Brain microvascular endothelial cell (primary cell): ENCODE data around the gene TMEM131L.
"Not testable (repeated sequence)": the region's sequence is repeated elsewhere in the genome, so short reads cannot be mapped to it uniquely, and the experiment has no call there.

Experiments
- DNase-seq: peaks from one replicate; pipeline ENCODE4 v3.0.0-alpha.2; 2020
- H3K27ac ChIP-seq: fragments of 250-450 bp; sonication (Bioruptor Pico); 2 replicates; pipeline ENCODE4 v1.5.1; 2020; ENCODE audit warnings: mild to moderate bottlenecking, moderate library complexity
- H3K27me3 ChIP-seq: fragments of 250-450 bp; sonication (Bioruptor Pico); replicated peaks from 2 replicates; pipeline ENCODE4 v1.5.1; 2020; ENCODE audit warnings: mild to moderate bottlenecking
- H3K36me3 ChIP-seq: fragments of 250-450 bp; sonication (Bioruptor Pico); replicated peaks from 2 replicates; pipeline ENCODE4 v1.5.1; 2020; ENCODE audit warnings: mild to moderate bottlenecking
- H3K4me3 ChIP-seq: 2 replicates; pipeline ENCODE4 v1.5.1; 2011; ENCODE audit warnings: low read depth, mild to moderate bottlenecking, control low read depth, low read length, moderate library complexity
- CTCF ChIP-seq: IDR thresholded peaks from 2 replicates; pipeline ENCODE4 v1.5.1; 2011; ENCODE audit warnings: low read depth, mild to moderate bottlenecking, moderate library complexity, low read length, control low read depth, inconsistent platforms; ENCODE audit errors: missing control alignments
- in situ Hi-C: cut with HindIII; loops from 2 replicates; pipeline ENCODE4 v1.10.0; 2017; ENCODE audit warnings: low sequenced_read_pairs, low pct_ligation_motif_present

The TMEM131L gene

GRCh38 chr4:153655928-153656327, 189.8 kb downstream of the TMEM131L start:
- in situ Hi-C loops: no loop called here
- no peak for DNase-seq
- no peak overlapping the region for H3K27ac ChIP-seq
- no peak for TF ChIP-seq CTCF
- H3K27me3 ChIP-seq: no peaks in the 10 kb centered on the region
- no peaks in the 10 kb centered on the region for H3K36me3 ChIP-seq
- H3K4me3 ChIP-seq: no peak overlapping the region

DNA sequence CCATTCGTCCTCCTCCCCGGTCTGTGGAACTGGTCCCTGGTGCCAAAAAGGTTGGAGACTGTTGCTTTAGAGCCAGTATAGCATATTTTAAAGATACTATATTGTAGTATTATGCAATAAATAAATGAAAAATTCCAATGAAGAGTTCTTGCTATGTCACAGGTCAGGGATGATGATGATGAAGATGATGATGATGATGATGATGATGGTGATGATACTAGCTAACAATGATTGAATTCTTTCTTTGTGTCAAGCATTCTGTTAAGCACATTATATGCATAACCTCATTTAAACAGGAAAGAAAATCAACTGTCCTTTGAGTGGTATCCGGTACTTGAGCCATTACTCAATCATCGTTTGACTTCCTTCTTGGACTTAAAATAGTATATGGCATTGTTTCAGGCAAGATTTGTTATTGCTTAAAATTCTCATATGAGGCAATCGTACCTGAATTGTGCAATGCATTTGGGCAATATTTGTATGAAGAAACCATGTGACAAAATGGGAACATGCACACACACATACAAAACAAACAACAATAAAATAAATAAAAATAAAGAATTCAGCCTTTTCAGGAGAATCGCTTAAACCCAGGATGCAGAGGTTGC, 195.2 kb downstream of the TMEM131L start:
- in situ Hi-C loops: no loop called here
- no peak for TF ChIP-seq CTCF
- no peaks in the 10 kb centered on the region for H3K27me3 ChIP-seq
- no peaks in the 10 kb centered on the region for H3K36me3 ChIP-seq
- no peak overlapping the region for H3K4me3 ChIP-seq
- no peak overlapping the region for H3K27ac ChIP-seq
- no peak for DNase-seq

- in situ Hi-C loops: no loop called here
These were observed 195.7 kb downstream of the TMEM131L start for GRCh38 chr4:153661908-153662307.

DNA sequence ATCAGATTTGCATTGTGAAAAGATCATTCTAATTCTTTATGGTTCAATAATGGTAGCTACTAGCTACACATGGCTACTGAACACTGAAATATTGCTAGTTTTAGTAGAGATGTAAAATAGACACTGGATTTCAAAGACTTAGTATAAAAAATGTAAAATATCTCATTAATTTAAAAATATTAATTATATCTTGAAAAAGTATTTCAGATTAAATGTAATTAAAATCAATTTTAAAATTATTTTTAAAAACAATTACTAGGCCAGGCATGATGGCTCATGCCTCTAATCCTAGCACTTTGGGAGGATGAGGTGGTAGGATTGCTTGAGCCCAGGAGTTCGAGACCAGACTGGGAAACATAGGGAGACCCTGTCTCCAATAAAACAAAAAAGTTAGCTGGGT, 197.5 kb downstream of the TMEM131L start:
- no peak for DNase-seq
- Histone ChIP-seq H3K27ac (no peak overlapping the region), H3K27me3 (no peaks in the 10 kb centered on the region), H3K36me3 (no peaks in the 10 kb centered on the region), H3K4me3 (no peak overlapping the region)
- no peak for TF ChIP-seq CTCF
- in situ Hi-C loops: no loop called here

More at GRCh38 chr4:153661908-153662307, 195.7 kb downstream of the TMEM131L start:
- Histone ChIP-seq H3K4me3 (no peak overlapping the region), H3K27ac (no peak overlapping the region), H3K27me3 (no peaks in the 10 kb centered on the region), H3K36me3 (no peaks in the 10 kb centered on the region)
- TF ChIP-seq CTCF: no peak
- no peak for DNase-seq

GRCh38 chr4:153666505-153666904, 200.3 kb downstream of the TMEM131L start:
- in situ Hi-C loops, H3K27me3 ChIP-seq, H3K36me3 ChIP-seq, H3K27ac ChIP-seq, H3K4me3 ChIP-seq, DNase-seq: not testable (repeated sequence)

- H3K27me3 ChIP-seq: no peaks in the 10 kb centered on the region
- H3K27ac ChIP-seq: no peak overlapping the region
- in situ Hi-C loops: no loop called here
- no peaks in the 10 kb centered on the region for H3K36me3 ChIP-seq
- DNase-seq: no peak
- TF ChIP-seq CTCF: no peak
- H3K4me3 ChIP-seq: no peak overlapping the region
These were observed 202.5 kb downstream of the TMEM131L start for GRCh38 chr4:153668647-153669046.
